ENCODE data around the gene REC8. TPM values are rescaled to one million over a fixed set of nuclear protein-coding genes. Genes with fewer than 3 reads are reported as not detected.

The REC8 gene
- total RNA-seq (1 to 10 TPM; 2.5 to 7.0 (median 4.3) TPM), polyA plus RNA-seq (10 to 100 TPM in 1 of 2 donors, 1 to 10 TPM in 1; 2.5 to 17.7 TPM)
- long read RNA-seq, donor 1, result 0 reads
- long read RNA-seq, donor 2, partial matches to known transcripts, result 1 of 2 reads
- long read RNA-seq, donor 2, other reads (novel, unspliced or antisense), result 1 of 2 reads
- long read RNA-seq, donor 3, result 0 reads

DNA sequence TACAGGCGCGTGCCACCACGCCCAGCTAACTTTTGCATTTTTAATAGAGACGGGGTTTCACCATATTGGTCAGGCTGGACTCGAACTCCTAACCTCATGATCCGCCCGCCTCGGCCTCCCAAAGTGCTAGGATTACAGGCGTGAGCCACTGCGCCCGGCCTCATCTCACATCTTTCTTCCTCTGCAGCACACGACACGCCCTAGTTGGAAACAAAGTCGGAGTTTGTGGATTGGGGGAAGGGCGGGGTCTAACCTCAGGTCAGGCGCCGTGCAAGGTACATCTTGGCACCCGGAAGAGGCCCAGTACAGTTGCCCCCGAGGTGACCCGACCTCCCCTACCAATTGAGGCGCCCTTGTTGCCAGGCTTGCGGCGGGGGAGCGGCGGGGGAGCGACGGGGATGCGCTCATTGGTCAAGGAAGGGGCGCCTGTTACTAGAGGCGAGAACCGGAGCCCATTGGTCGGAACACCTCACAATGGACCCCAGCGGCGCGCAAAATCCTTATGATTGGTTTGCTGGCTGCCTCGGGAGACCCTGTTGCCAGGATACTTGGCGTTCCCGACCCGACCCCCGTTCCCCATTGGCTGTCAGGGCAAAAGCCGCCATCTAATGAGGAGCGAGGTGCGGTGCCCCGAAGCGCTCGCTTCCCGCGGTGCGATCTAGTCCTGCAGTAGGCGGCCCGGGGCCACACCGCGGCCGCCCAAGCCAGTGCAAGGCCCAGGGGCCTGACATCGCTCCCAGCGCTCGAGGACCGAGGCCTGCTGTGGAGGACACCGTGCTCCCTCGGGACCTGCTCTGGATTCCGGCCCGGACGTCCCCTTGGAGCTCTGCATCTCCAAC is at the start of gene REC8:
REC8 (plus strand) TSS at position 659 of the 839 bp plus-strand sequence. CDS start 473 bp downstream, outside the sequence.
- peak; percentile 45 to 81 (median 70) for ATAC-seq
- H3K9me3 ChIP-seq, result no peaks in the 10 kb centered on the region
- TF ChIP-seq, protein P1, sequence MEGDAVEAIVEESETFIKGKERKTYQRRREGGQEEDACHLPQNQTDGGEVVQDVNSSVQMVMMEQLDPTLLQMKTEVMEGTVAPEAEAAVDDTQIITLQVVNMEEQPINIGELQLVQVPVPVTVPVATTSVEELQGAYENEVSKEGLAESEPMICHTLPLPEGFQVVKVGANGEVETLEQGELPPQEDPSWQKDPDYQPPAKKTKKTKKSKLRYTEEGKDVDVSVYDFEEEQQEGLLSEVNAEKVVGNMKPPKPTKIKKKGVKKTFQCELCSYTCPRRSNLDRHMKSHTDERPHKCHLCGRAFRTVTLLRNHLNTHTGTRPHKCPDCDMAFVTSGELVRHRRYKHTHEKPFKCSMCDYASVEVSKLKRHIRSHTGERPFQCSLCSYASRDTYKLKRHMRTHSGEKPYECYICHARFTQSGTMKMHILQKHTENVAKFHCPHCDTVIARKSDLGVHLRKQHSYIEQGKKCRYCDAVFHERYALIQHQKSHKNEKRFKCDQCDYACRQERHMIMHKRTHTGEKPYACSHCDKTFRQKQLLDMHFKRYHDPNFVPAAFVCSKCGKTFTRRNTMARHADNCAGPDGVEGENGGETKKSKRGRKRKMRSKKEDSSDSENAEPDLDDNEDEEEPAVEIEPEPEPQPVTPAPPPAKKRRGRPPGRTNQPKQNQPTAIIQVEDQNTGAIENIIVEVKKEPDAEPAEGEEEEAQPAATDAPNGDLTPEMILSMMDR (IDR thresholded peaks at IDR 0.05), result no peak
- no peaks in the 10 kb centered on the region for H3K27me3 ChIP-seq
- H3K27ac ChIP-seq, result peak within 1 kb of the TSS in 1 of 10 donors; percentile 36
- intact Hi-C loops (cut with DNase I), result no loop called here
- H3K36me3 ChIP-seq, result peaks cover 0 to 87% (median 11%) of the 10 kb centered on the region in 9 donors
- peaks cover 0 to 26% (median 11%) of the 10 kb centered on the region in 9 donors for H3K4me1 ChIP-seq
- H3K4me3 ChIP-seq, result peak within 1 kb of the TSS in 9 of 10 donors; percentile 1 to 52 (median 39)
- WGBS, 2 donors, result 14 to 26% methylated on average over 63 of the region's 63 CpGs
- DNase-seq, result peak; percentile 65 to 74

DNA sequence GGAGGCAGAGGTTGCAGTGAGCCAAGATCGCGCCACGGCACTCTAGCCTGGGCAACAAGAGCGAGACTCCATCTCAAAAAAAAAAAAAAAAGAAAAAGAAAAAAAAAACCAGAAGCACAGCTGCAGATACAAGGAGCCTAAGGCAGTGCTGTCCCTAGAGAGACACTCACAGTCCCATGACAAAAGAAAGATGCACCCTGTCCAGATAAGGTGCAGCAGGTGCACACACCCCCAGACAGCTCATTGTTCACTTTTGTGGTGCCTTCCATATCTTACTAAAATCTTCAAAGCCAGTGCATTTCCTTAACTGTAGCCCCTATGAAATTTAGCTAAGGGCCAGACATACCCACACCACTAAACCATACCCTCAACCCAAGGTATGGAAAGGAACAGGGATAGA is 49.5 kb upstream of the REC8 start:
- 98 to 99% methylated on average over 4 of the region's 4 CpGs for WGBS, 2 donors
- no peak overlapping the region for H3K4me3 ChIP-seq
- H3K27me3 ChIP-seq, result no peaks in the 10 kb centered on the region
- no peak for DNase-seq
- peaks cover 0 to 75% (median 56%) of the 10 kb centered on the region in 9 donors for H3K36me3 ChIP-seq
- TF ChIP-seq, protein P1 (IDR thresholded peaks at IDR 0.05), result no peak
- no peak overlapping the region for H3K27ac ChIP-seq
- ATAC-seq, result peak in 1 of 8 donors; percentile 6
- no peaks in the 10 kb centered on the region for H3K9me3 ChIP-seq
- H3K4me1 ChIP-seq, result no peaks in the 10 kb centered on the region
- intact Hi-C loops (cut with DNase I), result no loop called here

- Histone ChIP-seq H3K4me1 (no peaks in the 10 kb centered on the region), H3K36me3 (peaks cover 0 to 70% (median 51%) of the 10 kb centered on the region in 9 donors), H3K4me3 (no peak overlapping the region), H3K27ac (peak overlapping the region in 1 of 10 donors; percentile 11), H3K9me3 (no peaks in the 10 kb centered on the region), H3K27me3 (no peaks in the 10 kb centered on the region)
- ATAC-seq, result peak in 3 of 8 donors; percentile 4 to 24 (median 21)
- WGBS, 2 donors, result 69 to 80% methylated on average over 8 of the region's 8 CpGs
- TF ChIP-seq, protein P1 (IDR thresholded peaks at IDR 0.05), result no peak
- intact Hi-C loops (cut with DNase I), result no loop called here
- DNase-seq, result no peak
Observed at GRCh38 chr14:24122898-24123297, 49.0 kb upstream of the REC8 start.
